GM23338 (cell line): ENCODE results near the gene SYP. TPM values are rescaled to one million over a fixed set of nuclear protein-coding genes. Genes with fewer than 3 reads are reported as not detected.

Experiments
- CREB1 ChIP-seq: fragments of 250-450 bp; sonication (Bioruptor Pico); IDR thresholded peaks from 2 replicates; pipeline ENCODE4 v1.5.0; 2020; ENCODE audit warnings: low read depth, mild to moderate bottlenecking, moderate library complexity
- POLR2AphosphoS5 ChIP-seq: IDR thresholded peaks from 2 replicates; pipeline ENCODE4 v1.6.1; 2016; ENCODE audit warnings: antibody characterized with exemption, low read depth
- polyA plus RNA-seq: library from polyadenylated mRNA; unstranded; fragments of >200 nt; fragmentation: Nextera tagmentation; extraction: Ambion mirVana; gene quantifications from 2 replicates; pipeline ENCODE4 v1.2.1, GENCODE V29; 2016
- total RNA-seq: library from RNA; depleted of rRNA; stranded (reverse); fragments of >200 nt; shearing (Covaris generic); gene quantifications from 2 replicates; pipeline ENCODE4 v1.2.3, GENCODE V29; 2014
- TF ChIP-seq, protein P1 (sequence below): fragments of 250-450 bp; sonication (Bioruptor Pico); IDR thresholded peaks from 2 replicates; pipeline ENCODE4 v1.5.0; 2020; ENCODE audit warnings: mild to moderate bottlenecking, moderate library complexity
- TF ChIP-seq, protein P2 (sequence below), 2 experiments: fragments of 200-600 bp in 1 of 2; sonication (generic) in 1 of 2; conservative IDR thresholded peaks; 2 replicates each; pipeline versions ENCODE4 v1.5.1 to v1.6.1; 2016 to 2017; ENCODE audit warnings: antibody characterized with exemption in 2 of 2, low read depth in 2 of 2, mild to moderate bottlenecking in 2 of 2, moderate library complexity in 1 of 2

Gene SYP
- total and polyA plus RNA-seq, 2 experiments from 2014 or later = 3.7 to 9.1 TPM

DNA sequence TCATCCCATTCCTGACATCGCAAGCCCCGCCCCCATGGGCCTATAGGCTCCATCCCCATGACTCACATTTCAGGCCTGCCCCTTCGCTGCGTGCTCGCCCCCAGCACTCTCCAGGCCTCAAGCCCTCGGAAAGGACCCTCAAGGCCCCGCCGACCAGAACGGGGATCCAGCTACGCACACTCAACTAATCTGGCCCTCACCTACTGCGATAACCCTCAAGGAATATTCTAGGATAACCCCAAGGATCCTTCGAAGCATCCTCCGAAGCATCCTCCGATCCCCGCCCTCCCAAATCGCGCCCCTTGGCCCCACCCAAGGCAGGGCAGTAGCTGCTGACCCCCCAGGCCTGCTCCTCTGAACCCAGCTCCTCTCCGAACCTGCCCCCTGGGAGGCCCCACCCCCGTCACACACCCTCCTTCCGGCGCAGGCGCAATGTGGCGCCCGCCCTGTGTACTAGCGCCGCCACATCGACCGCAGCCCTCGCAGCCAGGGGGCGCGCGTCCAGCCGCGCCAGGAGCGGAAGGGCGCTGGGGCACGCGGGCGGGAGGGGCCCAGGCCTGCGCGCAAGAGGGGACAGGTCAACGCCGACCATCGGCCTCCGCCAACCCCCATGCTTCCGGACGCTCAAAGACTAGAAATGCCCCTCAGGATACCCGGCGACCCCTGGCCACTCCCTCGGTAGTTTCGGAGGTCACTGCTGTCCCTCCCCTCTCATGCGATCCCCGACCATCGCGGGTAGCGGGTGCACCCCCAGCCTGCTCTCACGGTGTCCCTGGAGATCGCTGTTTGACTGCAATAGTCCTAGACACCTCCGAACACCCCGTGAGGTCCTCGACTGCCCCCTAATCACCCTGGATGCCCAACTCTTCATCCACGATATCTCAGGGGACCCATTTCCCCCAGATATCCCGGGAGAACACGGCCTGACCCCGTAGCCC is 43.8 kb downstream of the SYP start (continued):
- TF ChIP-seq, protein P1, sequence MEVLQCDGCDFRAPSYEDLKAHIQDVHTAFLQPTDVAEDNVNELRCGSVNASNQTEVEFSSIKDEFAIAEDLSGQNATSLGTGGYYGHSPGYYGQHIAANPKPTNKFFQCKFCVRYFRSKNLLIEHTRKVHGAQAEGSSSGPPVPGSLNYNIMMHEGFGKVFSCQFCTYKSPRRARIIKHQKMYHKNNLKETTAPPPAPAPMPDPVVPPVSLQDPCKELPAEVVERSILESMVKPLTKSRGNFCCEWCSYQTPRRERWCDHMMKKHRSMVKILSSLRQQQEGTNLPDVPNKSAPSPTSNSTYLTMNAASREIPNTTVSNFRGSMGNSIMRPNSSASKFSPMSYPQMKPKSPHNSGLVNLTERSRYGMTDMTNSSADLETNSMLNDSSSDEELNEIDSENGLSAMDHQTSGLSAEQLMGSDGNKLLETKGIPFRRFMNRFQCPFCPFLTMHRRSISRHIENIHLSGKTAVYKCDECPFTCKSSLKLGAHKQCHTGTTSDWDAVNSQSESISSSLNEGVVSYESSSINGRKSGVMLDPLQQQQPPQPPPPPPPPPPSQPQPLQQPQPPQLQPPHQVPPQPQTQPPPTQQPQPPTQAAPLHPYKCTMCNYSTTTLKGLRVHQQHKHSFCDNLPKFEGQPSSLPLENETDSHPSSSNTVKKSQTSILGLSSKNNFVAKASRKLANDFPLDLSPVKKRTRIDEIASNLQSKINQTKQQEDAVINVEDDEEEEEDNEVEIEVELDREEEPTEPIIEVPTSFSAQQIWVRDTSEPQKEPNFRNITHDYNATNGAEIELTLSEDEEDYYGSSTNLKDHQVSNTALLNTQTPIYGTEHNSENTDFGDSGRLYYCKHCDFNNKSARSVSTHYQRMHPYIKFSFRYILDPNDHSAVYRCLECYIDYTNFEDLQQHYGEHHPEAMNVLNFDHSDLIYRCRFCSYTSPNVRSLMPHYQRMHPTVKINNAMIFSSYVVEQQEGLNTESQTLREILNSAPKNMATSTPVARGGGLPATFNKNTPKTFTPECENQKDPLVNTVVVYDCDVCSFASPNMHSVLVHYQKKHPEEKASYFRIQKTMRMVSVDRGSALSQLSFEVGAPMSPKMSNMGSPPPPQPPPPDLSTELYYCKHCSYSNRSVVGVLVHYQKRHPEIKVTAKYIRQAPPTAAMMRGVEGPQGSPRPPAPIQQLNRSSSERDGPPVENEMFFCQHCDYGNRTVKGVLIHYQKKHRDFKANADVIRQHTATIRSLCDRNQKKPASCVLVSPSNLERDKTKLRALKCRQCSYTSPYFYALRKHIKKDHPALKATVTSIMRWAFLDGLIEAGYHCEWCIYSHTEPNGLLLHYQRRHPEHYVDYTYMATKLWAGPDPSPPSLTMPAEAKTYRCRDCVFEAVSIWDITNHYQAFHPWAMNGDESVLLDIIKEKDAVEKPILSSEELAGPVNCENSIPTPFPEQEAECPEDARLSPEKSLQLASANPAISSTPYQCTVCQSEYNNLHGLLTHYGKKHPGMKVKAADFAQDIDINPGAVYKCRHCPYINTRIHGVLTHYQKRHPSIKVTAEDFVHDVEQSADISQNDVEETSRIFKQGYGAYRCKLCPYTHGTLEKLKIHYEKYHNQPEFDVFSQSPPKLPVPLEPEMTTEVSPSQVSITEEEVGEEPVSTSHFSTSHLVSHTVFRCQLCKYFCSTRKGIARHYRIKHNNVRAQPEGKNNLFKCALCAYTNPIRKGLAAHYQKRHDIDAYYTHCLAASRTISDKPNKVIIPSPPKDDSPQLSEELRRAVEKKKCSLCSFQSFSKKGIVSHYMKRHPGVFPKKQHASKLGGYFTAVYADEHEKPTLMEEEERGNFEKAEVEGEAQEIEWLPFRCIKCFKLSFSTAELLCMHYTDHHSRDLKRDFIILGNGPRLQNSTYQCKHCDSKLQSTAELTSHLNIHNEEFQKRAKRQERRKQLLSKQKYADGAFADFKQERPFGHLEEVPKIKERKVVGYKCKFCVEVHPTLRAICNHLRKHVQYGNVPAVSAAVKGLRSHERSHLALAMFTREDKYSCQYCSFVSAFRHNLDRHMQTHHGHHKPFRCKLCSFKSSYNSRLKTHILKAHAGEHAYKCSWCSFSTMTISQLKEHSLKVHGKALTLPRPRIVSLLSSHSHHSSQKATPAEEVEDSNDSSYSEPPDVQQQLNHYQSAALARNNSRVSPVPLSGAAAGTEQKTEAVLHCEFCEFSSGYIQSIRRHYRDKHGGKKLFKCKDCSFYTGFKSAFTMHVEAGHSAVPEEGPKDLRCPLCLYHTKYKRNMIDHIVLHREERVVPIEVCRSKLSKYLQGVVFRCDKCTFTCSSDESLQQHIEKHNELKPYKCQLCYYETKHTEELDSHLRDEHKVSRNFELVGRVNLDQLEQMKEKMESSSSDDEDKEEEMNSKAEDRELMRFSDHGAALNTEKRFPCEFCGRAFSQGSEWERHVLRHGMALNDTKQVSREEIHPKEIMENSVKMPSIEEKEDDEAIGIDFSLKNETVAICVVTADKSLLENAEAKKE (CRISPR knock-in tag) = no peak
- TF ChIP-seq CREB1 (CRISPR knock-in tag) (peak; percentile 55), POLR2AphosphoS5 (peak; percentile 62; the same call in 1 of the 2 replicates)
- TF ChIP-seq, protein P2, sequence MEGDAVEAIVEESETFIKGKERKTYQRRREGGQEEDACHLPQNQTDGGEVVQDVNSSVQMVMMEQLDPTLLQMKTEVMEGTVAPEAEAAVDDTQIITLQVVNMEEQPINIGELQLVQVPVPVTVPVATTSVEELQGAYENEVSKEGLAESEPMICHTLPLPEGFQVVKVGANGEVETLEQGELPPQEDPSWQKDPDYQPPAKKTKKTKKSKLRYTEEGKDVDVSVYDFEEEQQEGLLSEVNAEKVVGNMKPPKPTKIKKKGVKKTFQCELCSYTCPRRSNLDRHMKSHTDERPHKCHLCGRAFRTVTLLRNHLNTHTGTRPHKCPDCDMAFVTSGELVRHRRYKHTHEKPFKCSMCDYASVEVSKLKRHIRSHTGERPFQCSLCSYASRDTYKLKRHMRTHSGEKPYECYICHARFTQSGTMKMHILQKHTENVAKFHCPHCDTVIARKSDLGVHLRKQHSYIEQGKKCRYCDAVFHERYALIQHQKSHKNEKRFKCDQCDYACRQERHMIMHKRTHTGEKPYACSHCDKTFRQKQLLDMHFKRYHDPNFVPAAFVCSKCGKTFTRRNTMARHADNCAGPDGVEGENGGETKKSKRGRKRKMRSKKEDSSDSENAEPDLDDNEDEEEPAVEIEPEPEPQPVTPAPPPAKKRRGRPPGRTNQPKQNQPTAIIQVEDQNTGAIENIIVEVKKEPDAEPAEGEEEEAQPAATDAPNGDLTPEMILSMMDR (conservative IDR thresholded peaks at IDR 0.05; ENCODE audit: low read depth in 2 of 2) = peak; percentile 52 to 83
